Colon (tissue), 2 donors: Measurements from ENCODE around the gene C21orf91.

Source experiments
- FAIRE-seq: peaks from 2 replicates; lab custom pipeline; 2012; peaks lifted over from hg19 to GRCh38; lab: Jason Lieb, UNC
- donor health status: control.
- donor health status: control.

C21orf91 gene

GRCh38 chr21:17797967-17798366 lies 21.2 kb downstream of the C21orf91 start:
- no peak for FAIRE-seq

DNA sequence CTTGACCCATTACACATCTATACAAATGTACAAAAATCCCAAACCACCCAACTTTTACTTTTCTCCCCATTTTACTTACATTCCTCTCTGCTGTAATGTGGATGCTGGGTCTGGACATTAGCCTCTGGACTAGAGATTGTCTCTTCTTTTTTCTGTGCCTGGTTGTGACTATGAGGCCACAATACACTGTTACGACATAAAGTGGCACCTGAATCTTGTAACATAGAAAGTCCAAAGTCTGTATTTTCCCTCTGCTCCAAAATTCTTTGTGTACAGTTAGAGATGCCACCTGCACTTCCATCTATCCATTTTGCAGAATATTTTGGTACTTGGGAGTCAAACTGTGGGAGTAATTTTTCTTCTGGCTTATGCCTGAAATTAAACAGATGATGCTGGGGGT lies 22.7 kb downstream of the C21orf91 start:
- no peak for FAIRE-seq

- FAIRE-seq, result no peak
These were observed 23.1 kb downstream of the C21orf91 start for GRCh38 chr21:17796037-17796403.

DNA sequence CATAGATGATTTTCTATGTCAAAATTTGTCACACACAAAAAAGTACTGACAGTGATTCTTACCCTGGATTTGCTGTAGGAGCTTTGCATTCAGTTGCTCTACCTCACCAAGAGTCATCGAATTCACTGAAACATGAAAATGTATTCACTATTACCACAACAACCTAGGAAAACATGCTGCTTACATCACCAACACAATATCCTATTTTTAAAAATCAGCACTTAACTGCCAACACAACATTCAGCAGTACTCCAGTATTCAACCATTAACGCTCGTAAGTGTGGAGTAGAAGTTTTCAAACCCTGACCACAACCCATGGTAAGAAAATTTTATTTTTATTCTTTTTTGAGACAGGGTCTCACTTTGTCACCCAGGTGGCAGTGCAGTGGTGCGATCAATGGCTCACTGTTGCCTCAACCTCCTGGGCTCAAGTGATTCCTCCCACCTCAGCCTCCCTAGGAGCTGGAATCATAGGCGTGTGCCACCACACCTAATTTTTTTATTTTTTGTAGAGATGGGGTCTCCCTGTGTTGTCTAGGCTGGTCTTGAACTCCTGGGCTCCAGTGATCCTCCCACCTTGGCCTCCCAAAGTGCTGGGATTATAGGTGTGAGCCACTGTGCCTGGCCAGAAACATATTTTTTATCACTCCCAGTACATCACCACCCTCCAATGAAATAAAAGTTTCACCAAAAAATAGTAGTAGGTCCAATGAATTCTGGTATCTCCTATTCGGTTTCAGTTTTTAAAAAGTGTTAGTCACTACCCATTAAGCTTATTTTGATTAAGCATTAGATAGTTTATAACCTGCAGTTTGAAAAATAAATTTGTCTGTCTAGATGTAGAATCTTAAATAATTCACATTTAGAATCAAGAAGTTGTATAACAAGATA lies 23.8 kb downstream of the C21orf91 start:
- FAIRE-seq, result no peak

DNA sequence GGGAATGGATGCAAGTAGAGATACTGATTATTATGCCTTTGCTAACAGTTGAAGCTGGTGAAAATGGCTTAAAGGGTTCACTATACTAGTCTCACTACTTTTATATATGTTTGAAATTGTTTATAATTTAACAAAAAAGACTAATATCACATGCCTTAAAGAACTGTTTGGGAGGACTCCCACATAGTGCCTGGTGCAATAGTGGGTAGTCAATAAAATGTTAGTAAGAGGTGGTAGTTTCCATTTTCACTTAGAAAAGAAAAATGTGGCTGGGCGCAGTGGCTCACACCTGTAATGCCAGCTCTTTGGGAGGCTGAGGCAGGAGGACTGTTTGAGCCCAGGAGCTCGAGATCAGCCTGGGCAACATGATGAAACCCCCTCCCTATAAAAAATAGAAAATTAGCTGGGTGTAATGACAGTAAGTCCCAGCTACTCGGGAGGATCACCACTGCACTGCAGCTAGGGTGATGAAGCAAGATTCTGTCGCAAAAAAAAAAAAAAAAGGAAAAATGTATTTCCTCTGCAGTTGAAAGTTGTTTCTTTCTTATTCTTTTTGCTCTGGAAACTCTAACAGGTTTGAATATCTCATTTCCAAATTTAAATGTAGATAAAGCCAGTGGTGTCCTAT lies 24.5 kb downstream of the C21orf91 start:
- FAIRE-seq, result peak; percentile 5

- FAIRE-seq, result no peak
These were observed 25.7 kb downstream of the C21orf91 start for GRCh38 chr21:17793246-17794123.

- FAIRE-seq, result no peak
These were observed 29.5 kb downstream of the C21orf91 start for GRCh38 chr21:17789656-17790055.

GRCh38 chr21:17789069-17789468 lies 30.1 kb downstream of the C21orf91 start:
- no peak for FAIRE-seq

DNA sequence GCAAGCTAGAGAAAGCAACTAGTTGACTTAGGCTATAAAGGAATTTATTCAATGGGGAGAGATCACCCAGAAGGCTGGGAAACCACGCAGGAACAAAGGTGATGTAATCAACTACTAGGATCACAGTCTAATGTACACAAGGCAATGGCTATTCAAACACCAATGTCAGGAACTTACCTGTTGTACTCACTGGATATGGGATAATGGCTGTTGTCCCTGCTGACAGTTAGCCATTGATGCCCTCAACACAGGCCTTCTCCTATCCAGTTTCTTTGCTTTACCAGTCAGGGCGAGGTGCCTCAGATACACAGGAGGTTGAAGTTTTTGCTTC lies 32.3 kb downstream of the C21orf91 start:
- FAIRE-seq, result no peak

DNA sequence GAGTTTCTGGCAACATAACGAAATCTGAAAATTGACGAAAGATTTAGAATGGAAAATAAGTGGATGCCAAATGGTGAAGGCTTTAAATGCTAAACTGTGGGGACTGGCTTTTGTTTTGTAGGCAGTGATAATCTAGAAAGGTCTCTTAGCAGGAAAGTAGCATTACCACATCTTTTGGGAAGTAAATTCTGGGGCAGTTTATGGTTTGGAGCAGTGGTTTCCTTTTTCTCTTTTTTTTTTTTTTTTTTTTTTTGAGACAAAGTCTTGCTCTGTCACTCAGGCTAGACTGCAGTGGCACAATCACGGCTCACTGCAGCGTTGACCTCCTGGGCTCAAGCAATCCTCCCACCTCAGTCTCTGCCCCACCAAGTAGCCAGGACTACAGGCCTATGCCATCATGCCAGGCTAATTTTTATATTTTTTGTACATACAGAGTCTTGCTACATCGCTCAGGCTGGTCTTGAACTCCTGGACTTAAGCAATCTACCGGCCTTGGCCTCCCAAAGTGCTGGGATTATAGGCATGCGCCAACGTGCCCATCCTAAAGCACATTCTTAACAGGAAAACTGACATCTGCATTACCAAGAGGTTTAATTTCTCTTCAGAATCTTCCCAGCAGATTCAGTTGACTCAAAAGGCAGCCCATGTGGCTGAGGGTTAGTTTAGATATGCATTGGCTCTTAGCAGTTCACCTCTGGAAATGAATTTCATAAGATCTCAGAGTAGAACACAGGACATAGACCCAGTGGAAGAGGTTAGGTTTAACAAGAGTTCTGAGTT lies 32.9 kb downstream of the C21orf91 start:
- FAIRE-seq, result no peak

DNA sequence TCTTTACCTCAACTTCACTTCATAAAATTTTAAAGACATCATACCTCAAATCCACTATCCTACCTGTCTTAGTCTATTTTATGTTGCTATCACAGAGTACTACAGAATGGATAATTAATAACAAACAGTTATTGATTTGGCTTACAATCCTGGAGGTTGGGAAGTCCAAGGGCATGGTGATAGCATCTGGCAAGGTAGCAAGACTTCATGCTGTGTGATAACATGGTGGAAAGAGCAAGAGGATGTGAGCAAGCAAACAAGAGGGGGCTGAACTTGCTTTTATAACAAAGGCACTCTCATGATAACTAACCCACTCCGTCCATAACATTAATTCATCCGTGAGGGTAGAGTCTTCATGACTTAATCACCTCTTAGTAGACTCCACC lies 33.8 kb downstream of the C21orf91 start:
- no peak for FAIRE-seq

DNA sequence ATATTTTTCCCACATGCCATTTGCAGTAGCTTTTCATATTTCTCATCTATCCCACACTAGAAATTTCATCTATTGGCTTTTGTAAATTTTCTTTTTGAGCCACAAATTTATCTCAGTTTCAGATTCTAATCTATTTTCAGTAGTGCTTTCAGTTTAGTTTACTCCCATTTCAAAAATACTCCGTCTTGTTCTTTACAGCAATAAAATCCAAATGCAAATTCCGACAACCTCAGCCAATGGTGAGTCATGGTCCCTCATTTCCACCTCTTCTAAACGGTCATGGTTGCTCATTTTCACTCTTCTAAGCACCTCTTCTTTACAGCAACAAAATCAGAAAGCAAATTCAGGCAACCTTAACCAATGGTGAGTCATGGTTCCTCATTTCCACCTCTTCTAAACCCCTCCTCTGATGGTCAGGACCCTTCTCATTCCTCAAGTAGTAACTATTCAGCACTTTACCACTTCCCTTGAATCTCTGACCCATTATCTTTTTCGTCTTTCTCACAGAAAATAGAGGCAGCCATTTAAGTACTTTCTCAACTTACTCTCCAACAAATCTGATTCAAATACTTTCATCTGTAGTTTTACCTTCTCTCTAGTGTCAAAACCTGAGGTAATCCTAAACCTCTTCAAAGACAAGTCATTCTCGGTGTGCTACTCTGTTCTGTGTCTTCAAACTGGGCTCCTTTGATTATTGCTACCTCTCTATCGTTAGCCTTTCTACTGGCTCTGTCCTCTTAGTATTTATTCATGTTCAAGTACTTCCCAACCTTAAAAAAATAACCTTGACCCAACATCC lies 34.4 kb downstream of the C21orf91 start:
- no peak for FAIRE-seq

DNA sequence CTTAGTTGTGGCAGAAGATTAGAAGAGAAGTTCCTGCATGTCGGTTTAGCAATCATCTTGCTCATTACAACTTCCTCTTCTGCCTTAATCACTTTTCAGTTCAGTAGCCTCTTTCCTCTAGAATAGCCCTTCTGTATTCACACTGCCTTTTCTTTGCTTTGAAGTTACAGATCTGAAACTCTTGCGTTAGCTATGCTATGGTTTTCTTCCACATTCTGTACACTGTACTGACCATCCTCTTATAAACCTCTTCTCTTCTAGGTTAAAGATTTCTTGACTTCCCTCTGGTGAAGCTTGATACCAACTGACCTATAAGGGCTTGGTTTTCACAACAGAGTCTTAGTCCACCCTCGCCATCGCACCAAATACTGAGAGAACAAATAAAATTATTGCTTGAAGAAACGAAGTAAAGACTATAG lies 35.0 kb downstream of the C21orf91 start:
- no peak for FAIRE-seq

DNA sequence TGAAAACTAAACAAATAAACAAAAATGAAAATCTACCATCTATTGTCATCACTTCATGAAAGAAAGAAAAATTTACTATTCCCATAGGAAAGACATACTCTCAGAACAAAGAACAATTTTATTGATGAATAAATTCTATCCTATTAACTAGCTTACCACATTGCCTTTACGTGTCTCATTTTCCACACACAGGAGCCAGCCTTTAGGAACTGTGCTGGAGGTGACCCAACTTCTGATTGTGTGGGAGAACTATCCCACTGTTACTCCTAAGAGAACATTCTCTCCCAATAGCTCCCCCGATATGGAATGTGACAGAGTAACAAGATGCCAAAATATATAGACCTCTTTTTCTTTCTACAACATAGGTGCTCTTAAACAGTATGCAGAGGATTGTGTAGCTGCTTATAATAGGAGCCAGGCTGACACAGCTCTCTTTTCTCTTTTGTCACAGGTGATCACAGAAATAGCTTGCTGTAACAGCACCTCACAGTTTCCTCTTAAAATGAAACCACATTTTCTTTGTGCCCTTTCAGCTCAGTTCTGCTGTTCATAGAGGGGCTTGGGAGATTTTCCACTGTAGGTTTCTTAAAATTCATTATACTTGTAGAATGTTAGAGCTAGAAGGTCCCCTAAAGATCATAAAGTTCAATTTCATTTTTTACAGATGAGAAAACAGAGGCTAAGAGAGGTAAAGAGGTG lies 35.5 kb downstream of the C21orf91 start:
- no peak for FAIRE-seq

DNA sequence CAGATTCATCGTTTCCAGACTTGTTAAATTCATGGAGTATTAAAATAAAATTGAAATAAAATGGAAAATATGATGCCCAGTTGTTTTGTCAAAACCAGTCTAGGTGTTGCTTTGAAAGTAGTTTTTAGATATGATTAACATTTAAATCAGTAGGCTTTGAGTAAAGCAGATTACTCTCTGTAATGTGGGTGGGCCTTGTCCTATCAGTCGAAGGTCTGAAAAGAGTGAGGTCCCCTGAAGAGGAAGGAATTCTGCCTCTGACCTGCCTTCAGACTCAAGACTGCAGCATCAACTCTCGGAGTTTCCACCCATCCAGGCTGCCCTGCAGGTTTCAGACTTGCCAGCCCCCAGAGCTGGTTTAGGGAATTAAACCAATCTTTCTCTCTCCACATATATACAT lies 36.2 kb downstream of the C21orf91 start:
- no peak for FAIRE-seq

DNA sequence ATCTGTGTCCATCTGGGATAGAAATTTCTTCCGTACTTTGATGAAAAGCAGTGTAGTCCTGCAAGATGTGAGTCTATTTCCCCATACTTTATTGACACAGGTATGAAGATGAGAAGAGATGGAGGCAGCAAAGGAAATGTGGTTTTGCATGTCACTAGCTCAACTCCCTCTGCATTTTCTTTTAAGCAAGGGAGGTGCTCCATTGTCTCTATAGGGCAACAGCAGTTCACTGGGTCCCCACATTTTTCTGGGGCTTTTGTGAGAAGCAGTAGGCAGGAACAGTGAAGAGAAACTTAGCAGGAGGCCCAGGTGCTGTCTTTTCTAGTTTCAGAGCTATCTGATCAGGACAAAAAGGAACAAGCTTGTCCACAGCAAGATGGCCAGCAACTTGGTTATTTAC lies 37.1 kb downstream of the C21orf91 start:
- no peak for FAIRE-seq

DNA sequence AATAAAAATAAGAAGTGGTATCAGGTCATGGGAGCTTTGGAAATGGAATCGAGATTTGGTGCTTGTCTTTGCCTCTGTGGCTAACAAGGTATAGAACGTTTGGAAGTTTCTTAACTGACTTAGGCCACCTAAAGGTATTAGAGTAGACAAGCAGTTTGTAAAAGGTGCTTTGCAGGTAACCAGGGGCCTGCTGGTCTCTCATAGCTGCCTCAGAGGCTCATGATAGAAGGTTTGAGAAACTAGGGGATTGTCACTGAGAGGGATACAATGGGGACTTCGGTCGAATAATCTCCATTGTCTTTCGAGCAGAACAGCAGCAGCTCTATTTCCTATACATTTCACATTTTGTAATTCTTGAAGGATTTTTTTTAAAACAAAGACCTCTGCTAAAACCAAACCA lies 37.6 kb downstream of the C21orf91 start:
- no peak for FAIRE-seq

GRCh38 chr21:17780539-17780938 lies 38.6 kb downstream of the C21orf91 start:
- FAIRE-seq, result no peak

GRCh38 chr21:17779980-17780379 lies 39.2 kb downstream of the C21orf91 start:
- no peak for FAIRE-seq

DNA sequence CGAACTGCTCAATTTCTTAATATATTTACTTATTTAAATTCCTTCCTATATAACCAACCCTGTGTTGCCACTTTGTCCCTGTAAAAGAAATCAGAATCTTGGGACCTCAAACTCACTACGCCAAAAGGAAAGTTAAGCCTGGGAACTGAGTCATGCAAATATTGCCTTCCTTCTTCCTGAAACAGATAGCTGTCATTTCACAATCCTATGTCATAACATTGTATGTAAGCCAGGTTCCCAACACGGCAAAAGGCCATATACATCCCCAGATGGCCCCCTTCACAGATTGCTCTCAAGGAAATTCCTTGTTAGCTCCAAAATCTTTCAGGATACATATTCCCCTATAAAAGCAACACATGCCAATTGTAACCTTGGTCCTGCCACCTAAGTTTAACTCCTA lies 39.7 kb downstream of the C21orf91 start:
- FAIRE-seq, result no peak
